Activated CD4-positive, alpha-beta T cell treated with anti-CD3 and anti-CD28 coated beads, Interleukin-2, amount 50 U/mL, for 1 hour (primary cell): ENCODE results near the gene DCLRE1B.
A peak's percentile ranks its signal among the peaks of the same experiment; 100 is the strongest.
"Not testable (repeated sequence)": the region's sequence is repeated elsewhere in the genome, so short reads cannot be mapped to it uniquely, and the experiment has no call there.

Experiments used
- DNase-seq: peaks from one replicate; pipeline ENCODE4 v3.0.0-alpha.2; 2020

The DCLRE1B gene

DNA sequence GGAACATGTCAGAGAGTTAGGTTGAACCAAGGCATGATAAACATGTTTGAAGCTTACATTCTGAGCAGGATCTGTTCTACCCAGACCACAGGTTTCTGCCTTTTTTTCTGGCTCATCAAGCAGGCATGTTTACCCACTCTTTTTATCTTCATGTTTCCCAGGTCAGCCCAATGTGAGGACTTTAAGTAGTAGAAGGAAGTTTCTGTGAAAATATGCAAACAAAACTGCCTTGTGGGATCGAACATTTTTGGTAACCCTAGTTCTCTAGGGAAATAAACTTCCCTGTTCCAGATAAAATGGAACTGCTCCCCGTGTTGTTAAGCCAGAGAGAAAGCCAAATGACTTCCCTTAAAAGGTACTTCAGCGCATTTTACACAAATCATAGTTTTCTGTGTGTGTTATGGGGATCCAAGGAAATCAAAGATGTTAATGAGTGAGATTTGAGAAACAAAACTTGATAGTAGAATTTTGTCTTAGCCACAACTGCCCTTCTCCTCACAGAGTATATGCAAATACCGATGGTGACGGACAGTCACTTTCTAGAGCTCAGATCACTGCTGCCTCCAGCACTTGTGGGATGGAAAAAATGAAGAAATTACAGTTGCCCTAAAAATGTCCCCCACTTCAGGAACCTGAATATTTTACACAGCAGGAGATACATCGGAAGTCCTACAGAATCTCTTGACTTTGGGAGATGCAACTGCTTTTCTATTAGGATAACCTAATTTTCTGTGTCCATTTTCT, 23.2 kb downstream of the DCLRE1B start:
- DNase-seq: no peak

DNA sequence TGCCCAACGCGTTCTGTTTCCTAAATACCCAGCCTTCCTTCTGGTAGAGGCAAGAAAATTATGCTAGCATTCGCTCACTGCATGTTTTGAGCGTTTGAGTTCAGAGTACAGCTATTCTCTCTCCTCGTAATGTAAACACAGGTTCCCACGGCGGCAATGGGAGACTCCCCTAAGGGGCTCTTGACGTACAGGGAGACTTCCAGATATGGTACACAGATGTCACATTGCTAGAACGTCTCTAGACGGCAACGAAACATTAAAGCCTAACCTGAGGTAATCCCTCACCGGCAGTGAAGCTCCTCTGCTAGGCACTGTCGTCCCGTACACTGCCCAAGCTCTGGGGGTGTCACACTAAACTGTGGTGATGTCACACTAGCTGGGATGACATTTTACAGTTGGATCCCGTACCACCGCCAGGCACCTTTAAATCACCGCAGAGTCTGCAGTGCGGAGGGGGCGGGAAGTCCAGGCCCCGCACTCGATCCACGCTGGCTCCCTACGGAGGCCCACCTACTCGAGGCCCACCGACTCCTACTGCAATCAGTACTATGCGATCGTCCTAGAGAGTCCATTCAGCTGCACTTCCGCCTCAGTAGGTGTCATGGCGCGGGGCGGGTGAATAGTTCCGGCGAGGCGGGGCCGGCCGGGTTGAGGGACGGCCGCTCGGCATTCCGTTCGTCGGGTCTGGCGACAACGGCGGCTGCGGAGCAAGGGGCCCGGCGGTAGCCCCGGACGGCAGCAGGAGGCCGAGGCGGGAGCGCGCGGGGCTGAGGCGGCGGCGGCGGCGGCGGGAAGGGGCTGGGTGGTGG, 24.0 kb downstream of the DCLRE1B start, which contains the start of gene HIPK1:
HIPK1 (plus strand) TSS at position 384 of the 809 bp plus-strand sequence.
- DNase-seq: peak; percentile 92

DNA sequence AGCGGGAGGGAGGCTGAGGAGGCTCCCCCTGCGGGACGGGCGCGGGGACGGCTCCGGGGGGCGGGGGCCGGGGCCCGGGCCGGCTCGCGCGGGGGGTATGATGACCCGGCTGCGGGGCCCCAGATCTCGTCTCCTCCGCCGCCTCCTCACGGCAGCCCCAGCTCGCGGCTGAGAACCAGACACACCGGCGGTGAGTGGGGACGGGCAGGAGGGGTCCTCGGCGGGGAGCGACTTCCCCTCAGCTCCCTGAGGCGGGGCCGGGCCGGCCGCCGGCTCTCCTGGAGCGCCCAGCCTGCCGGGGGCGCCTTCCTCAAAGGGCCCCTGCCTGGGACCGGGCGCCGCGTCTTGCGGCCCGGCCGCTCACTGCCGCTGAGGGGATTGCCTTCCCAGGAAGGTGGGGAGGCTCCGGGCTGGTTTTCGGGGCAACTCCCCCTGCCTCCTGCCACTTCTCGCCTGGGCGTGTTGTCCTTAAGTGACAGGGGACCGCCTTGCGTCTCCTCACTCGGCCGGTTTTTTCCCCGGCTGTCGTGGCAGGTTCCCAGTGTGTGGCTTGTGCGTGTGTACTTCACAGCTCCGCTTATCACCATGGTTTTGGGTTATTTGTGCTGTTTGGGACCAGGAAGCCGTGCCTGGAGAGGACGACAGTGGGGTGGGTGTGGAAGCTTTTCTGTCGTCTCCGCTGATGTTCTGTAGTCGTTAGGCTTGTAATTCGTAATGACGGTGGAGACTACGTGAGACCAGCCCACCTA, 24.8 kb downstream of the DCLRE1B start:
- DNase-seq: peak; percentile 70

DNA sequence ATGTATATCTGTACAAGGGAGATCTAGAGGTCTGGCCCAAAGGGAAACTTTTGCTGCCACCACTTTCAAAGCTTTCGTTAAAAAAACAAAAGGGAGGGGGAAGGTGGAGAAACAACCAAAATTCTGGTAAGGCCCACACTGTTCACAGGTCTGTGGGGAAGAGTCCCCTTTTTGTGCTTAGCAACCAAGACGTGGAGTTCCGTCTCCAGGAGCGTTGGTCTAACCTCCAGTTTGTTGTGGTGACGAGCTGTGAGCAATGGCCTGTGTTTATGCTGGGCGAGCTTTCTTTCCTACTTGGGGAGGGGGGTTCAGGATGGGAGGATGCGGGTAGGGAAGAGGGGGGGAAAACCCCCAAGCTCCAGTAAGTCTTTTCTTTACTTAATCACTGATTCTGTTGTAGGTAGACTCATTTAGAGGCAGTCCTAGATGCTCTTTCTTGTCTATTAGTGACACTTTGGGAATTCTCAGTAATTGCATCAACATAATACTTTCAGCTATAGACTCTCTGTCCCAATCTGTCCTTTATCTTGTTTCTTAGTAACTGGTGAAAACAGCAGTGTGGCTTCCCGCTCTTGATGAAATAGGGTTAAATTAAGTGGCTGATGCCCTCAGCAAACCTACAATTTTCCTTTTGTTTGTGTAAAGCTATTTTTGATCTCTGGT, 25.5 kb downstream of the DCLRE1B start:
- peak; percentile 70 for DNase-seq

DNA sequence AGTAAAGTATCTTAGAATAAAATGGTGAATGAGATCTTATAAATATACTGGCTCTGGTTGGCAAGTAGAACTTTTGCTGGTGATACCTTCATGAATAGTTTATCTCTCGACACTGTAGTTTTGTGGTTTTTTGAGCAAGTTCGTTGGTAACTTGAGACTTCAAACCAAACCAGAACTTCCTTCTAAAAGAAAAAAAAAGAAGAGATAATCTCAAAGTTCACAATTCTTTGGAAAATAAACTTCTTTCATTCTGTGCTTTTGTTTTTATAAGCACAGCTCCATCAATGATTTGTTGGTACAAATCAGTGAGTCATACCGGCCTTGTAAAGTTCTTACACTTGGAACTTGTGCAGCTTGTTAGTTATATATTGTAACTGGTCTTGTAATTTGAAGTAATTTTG, 26.3 kb downstream of the DCLRE1B start:
- DNase-seq: no peak

DNA sequence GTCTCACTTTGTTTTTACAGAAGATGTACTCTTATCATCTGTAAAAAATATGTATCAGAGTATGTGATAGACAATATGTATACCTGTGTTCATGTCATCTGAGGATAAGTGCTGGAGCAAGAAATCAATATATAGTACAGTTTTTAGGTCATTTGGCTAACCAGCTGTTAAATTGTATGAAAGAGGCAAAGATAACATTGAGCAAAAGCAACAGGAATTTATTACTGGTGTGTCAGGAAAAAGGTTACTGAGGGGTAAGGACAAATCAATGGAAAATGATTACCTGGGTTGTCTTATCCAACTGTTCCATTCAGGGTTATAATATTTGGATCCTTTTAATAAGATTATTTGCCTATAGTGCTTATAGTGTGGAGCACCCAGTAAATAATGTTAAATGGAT, 28.9 kb downstream of the DCLRE1B start:
- no peak for DNase-seq

DNA sequence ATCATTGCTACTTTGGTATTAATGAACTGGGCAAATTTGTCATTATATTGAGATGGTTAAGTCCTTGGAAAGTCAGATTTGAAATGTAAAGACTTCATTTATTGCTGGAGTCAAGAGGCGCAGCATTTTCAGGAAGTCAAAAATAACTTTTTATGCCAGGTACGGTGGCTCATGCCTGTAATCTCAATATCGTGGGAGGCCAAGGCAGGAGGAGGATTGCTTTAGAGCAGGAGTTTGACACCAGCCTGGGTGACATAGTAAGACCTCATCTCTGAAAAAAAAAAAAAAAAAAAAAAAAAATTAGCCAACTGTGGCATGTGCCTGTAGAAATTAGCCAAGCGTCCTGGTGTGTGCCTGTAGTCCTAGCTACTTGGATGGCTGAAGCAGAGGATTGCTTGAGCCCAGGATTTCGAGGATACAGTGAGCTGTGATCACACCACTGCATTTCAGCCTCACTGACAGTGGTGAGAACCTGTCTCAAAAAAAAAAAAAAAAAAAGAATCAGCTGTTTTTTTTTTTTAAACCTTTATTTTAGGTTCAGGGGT, 29.5 kb downstream of the DCLRE1B start:
- no peak for DNase-seq

DNA sequence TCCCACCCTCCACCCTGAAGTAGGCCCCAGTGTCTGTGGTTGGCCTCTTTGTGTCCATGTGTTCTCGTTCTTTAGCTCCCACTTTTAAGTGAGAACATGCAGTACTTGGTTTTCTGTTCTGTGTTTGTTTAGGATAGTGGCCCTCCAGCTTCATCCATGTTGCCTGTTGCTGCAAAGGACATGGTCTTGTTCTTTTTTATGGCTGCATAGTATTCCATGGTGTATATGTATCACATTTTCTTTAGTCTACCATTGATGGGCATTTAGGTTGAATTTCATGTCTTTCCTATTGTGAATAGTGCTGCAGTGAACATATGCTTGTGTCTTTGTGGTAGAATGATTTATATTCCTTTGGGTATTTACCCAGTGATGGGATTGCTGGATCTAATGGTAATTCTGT, 30.1 kb downstream of the DCLRE1B start:
- no peak for DNase-seq

DNA sequence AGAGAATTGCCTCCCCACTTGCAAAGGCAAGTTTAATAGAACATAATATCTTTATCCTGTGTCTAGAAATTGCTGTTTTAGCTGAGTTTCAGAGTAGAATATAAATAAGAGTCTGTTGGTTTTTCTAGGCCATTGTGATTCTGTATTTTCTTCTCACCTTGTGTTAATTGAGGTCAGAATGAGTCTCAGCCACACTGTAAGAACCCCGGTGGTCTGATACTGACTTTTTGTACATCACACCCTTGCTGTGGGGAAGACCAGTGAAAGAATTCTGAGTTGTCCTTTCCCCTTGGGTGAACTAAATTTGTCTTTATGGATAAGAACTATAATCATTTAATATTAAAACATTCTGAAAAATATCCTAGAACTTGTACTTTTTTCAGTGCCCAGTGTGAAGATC, 30.8 kb downstream of the DCLRE1B start:
- no peak for DNase-seq

DNA sequence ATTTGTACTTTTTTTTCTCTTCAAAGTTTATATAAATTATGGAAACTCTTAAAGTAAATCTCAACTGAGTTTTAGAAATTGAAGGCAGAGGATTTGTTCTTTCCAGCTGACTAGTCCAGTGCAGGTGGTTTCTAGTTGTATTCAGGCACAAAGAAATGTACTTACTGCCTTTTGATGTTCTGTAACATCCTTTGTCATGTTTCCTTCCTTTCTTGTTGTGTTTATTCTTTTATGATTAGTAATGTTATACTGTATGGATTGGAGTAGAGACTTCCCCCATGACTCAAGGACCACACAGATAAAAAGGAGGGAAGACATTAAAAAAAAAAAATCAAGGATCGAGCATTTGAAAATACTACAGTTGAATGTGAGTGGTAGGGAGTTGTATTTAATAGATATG, 32.0 kb downstream of the DCLRE1B start:
- no peak for DNase-seq

DNA sequence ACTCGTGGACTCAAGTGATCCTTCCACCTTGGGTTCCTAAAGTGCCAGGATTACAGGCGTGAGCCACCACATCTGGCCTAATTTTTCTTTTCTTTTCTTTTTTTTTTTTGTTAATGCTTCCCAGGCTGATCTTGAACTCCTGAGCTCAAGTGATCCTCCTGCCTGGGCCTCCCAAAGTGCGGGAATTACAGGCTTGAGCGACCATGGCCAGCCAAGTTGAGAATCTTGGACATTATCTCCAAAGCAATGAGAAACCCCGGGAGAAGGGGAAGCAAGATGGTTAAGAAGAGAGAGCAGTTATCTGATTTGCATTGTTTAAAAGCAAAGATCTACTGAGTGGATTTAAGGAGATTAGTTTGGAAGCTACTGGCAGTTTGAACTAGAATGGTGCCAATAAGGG, 33.1 kb downstream of the DCLRE1B start:
- no peak for DNase-seq

DNA sequence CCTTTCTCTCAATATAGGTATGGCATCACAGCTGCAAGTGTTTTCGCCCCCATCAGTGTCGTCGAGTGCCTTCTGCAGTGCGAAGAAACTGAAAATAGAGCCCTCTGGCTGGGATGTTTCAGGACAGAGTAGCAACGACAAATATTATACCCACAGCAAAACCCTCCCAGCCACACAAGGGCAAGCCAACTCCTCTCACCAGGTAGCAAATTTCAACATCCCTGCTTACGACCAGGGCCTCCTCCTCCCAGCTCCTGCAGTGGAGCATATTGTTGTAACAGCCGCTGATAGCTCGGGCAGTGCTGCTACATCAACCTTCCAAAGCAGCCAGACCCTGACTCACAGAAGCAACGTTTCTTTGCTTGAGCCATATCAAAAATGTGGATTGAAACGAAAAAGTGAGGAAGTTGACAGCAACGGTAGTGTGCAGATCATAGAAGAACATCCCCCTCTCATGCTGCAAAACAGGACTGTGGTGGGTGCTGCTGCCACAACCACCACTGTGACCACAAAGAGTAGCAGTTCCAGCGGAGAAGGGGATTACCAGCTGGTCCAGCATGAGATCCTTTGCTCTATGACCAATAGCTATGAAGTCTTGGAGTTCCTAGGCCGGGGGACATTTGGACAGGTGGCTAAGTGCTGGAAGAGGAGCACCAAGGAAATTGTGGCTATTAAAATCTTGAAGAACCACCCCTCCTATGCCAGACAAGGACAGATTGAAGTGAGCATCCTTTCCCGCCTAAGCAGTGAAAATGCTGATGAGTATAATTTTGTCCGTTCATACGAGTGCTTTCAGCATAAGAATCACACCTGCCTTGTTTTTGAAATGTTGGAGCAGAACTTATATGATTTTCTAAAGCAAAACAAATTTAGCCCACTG, 35.5 kb downstream of the DCLRE1B start:
- no peak for DNase-seq

DNA sequence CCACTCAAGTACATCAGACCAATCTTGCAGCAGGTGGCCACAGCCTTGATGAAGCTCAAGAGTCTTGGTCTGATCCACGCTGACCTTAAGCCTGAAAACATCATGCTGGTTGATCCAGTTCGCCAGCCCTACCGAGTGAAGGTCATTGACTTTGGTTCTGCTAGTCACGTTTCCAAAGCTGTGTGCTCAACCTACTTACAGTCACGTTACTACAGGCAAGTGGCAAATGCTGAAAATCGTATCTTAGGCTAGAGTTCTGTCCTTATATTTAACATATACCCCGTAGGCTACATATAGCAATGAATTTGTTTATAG, 36.1 kb downstream of the DCLRE1B start:
- DNase-seq: no peak

DNA sequence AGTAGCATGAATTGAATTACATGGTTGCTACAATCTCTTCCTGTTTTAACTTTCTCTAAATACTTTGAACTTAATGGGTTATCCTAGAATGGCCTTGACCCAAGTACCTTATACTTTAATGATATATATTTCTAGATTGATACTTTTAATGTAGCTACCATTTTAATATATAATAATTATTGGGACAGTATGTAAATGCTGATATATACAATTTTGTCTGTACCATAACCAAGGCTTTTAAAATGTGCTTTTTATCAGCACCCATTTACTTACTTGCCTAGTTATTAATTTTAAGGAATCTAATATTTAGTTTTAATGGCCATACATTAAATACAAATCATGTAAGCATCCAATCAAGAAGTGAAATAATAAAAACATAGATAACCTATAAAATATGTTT, 37.4 kb downstream of the DCLRE1B start:
- no peak for DNase-seq

DNA sequence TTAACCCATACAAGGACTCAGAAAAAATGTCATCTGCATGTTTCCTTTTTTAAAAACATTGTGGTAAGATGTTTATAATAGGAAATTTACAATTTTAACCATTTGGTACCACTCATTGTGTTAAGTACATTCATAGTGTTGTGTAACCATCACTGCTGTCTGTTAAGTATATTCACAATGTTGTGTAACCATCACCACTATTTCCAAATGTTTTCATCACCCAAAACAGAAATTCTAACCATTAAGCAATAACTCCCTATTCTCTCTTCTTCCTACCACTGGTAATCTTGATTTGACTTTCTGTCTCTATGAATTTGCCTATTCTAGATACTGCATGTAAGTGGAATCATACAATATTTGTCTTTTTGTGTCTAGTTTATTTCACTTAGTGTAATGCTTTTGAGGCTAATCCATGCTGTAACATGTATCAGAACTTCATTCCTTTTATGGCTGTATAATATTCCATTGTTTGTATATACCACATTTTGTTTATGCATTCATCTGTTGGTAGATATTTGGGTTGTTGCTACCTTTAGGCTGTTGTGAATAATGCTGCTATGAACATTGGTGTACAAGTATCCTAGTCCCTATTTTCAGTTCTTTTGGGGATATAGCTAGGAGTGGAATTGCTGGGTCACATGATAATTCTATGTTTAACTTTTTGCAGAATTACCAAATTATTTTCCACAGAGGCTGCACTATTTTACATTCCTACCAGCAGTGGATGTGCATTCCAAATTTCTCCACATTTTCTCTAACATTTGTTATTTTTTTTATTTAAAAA, 38.1 kb downstream of the DCLRE1B start:
- DNase-seq: no peak

DNA sequence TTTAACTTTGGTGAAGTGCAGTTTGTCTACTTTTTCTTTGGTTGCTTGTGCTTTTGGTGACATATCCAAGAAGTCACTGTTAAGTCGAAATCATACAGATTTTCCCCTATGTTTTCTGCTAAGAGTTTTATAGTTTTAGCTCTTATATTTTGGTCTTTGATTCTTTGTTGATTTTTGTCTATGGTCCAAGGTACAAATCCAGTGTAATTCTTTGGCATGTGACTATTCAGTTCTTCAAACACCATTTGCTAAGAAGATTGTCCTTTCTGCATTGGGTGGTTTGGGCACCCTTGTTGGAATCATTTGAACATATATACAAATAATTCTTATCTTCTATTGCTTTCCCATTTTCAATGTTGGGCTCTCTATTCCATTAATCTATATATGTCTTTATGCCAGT, 40.2 kb downstream of the DCLRE1B start:
- DNase-seq: no peak

DNA sequence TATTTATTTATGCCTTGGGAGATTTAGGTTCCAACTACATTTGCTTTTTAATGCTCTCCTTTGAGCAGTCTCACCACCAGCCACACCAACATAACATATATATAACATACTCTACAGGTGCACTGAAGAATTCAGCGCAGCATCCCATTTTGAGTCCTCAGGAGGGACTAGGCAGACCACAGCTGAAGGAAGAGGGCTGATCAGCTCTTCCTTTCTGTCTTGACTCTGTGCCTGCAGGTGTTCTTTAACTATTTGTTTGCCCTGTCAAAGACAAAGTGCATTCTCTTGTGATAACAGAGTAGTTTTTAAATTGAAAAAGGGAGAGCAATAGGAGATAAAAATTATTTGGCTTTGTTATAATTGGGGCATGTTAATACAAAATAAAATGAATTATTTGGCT, 41.0 kb downstream of the DCLRE1B start:
- DNase-seq: no peak

DNA sequence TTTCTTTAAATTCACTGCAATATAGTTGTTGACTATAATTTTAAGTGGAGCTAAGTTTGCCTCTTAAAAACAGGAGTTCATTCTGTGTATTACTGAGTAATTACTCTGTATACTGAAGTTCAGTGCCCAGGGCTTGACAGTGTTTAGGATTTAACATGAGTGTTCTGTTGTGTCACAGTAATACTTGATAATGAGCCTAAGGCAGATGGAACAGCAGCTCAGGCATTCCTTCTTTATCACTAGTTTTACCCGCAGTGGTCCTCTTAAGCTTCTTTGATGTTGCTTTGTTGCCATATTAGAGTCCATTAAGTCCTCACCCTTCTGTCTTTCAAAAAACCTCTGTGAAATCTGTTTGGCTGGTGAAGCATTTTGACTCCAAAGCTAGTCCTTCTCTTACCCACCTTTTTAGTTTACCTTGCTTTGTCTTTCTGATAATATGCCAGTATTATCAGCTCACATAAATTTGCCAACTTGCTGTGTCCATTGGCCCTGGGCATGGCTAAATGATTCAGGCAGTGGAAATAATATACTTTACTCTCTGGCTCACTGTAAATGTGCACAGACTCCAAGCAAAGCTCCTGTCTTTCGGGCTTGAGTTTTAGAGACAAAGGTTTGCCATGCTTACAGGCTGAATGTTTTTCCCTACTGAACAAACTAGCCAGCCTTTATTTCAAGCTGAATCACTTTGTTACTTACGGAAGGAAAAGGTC, 41.7 kb downstream of the DCLRE1B start:
- DNase-seq: no peak

DNA sequence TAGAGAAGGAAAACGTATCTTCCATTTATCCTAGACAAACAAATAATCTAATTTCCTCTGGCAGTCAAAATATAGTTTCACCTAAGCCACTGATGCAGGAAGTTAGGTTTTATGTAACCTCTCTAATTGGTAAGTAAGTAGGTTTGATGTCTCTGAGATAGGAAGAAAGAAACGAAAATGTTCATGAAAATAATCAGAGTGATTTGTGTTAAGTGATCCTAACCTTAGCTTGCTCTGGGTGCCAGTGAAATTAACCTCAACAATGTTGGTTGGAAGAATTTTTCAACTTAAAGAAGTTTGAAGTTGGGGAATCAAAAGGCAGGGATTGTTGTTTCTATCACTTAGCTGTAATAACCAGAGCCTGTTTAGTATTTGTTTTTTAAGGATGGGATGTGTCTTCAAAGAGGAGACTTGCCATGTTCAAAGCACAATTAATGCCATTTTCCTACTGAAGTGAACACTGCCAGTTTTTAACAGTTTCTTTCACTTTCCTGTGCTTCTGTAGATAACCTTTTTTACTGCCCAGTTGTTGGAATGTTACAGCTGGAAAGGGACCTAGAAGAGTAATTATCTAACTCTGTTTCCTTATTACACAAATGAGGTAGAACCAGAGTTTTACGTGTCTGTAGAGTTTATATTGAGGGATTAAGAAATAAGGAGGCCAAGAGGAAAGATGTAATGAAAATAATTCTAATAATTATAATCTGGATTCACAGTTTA, 42.4 kb downstream of the DCLRE1B start:
- no peak for DNase-seq

DNA sequence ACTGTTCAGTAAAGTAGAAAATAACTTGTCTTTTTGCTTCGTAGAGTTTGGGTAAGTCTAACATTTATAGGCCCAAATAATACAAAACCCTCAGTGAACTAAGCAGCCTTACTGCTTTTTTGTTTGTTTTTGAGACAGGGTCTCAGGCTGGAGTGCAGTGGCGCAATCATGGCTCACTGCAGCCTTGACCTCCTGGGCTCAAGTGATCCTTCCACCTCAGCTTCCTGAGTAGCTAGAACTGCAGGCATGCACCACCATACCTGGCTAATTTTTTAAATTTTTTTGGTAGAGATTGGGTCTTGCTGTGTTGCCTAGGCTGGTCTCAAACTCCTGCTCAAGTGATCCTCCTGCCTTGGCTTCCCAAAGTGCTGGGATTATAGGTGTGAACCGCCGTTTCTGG, 43.0 kb downstream of the DCLRE1B start:
- DNase-seq: not testable (repeated sequence)
